Effector memory CD8-positive, alpha-beta T cell (primary cell): ENCODE data around the gene GPC3.
"Not testable (repeated sequence)": the region's sequence is repeated elsewhere in the genome, so short reads cannot be mapped to it uniquely, and the experiment has no call there.

Experiments used
- ATAC-seq: fragments of 150-1000 bp; cut with Tn5 transposase; replicated peaks from 2 replicates; pipeline ENCODE4 v1.10.0; 2021; ENCODE audit warnings: mild to moderate bottlenecking, moderate library complexity
- DNase-seq, 3 experiments: peaks; one replicate each; pipeline ENCODE4 v3.0.0; 2021
- H3K27ac Mint-ChIP-seq, 2 donors: one replicate each; pipeline ENCODE4 v1.8.0; 2022; ENCODE audit warnings: mild to moderate bottlenecking in 2 of 2, mixed read lengths in 2 of 2, moderate library complexity in 2 of 2
- H3K27me3 Mint-ChIP-seq, 2 donors: one replicate each; pipeline ENCODE4 v1.8.0; 2022; ENCODE audit warnings: mixed read lengths in 2 of 2
- H3K36me3 Mint-ChIP-seq: one replicate; pipeline ENCODE4 v1.8.0; 2022; ENCODE audit warnings: mild to moderate bottlenecking, moderate library complexity, mixed read lengths; ENCODE audit not compliant: insufficient read depth
- H3K4me1 Mint-ChIP-seq, 2 donors: one replicate each; pipeline ENCODE4 v1.8.0; 2022; ENCODE audit warnings: low read depth in 2 of 2, mixed read lengths in 2 of 2
- H3K4me3 Mint-ChIP-seq, 2 donors: one replicate each; pipeline ENCODE4 v1.8.0; 2022; ENCODE audit warnings: mild to moderate bottlenecking in 2 of 2, mixed read lengths in 2 of 2, moderate library complexity in 2 of 2
- H3K9me3 Mint-ChIP-seq, 2 donors: one replicate each; pipeline ENCODE4 v1.8.0; 2022; ENCODE audit warnings: mixed read lengths in 2 of 2

GPC3 gene

GRCh38 chrX:134007716-134008115 is 22.3 kb upstream of the GPC3 start:
- ATAC-seq (no peak), DNase-seq (no peak)
- no peaks in the 10 kb centered on the region for H3K9me3 Mint-ChIP-seq
- H3K36me3 Mint-ChIP-seq, result no peaks in the 10 kb centered on the region
- peaks cover 0 to 20% of the 10 kb centered on the region in 2 donors for H3K27me3 Mint-ChIP-seq
- H3K27ac Mint-ChIP-seq, result no peak overlapping the region
- no peak overlapping the region for H3K4me3 Mint-ChIP-seq
- H3K4me1 Mint-ChIP-seq, result no peaks in the 10 kb centered on the region

- no peak for DNase-seq
- no peak overlapping the region for H3K4me3 Mint-ChIP-seq
- no peak overlapping the region for H3K27ac Mint-ChIP-seq
- peaks cover 0 to 21% of the 10 kb centered on the region in 2 donors for H3K27me3 Mint-ChIP-seq
- no peaks in the 10 kb centered on the region for H3K9me3 Mint-ChIP-seq
- no peaks in the 10 kb centered on the region for H3K36me3 Mint-ChIP-seq
- no peak for ATAC-seq
- no peaks in the 10 kb centered on the region for H3K4me1 Mint-ChIP-seq
Observed at GRCh38 chrX:134006484-134007161, 21.2 kb upstream of the GPC3 start.

GRCh38 chrX:134004084-134004483 is 18.7 kb upstream of the GPC3 start:
- Mint-ChIP-seq H3K4me1 (no peaks in the 10 kb centered on the region), H3K4me3 (no peak overlapping the region), H3K27ac (no peak overlapping the region), H3K27me3 (peaks cover 0 to 26% of the 10 kb centered on the region in 2 donors), H3K9me3 (no peaks in the 10 kb centered on the region), H3K36me3 (no peaks in the 10 kb centered on the region)
- DNase-seq, result no peak
- ATAC-seq, result no peak

- Mint-ChIP-seq H3K9me3 (no peaks in the 10 kb centered on the region), H3K36me3 (no peaks in the 10 kb centered on the region), H3K27ac (no peak overlapping the region), H3K4me1 (no peaks in the 10 kb centered on the region), H3K27me3 (peaks cover 0 to 19% of the 10 kb centered on the region in 2 donors), H3K4me3 (no peak overlapping the region)
- ATAC-seq (no peak), DNase-seq (no peak)
Observed at GRCh38 chrX:134002921-134003615, 17.7 kb upstream of the GPC3 start.

- no peaks in the 10 kb centered on the region for H3K36me3 Mint-ChIP-seq
- ATAC-seq (no peak), DNase-seq (no peak)
- peaks cover 9 to 30% of the 10 kb centered on the region in 2 donors for H3K27me3 Mint-ChIP-seq
- no peak overlapping the region for H3K27ac Mint-ChIP-seq
- no peaks in the 10 kb centered on the region for H3K9me3 Mint-ChIP-seq
- H3K4me1 Mint-ChIP-seq, result no peaks in the 10 kb centered on the region
- no peak overlapping the region for H3K4me3 Mint-ChIP-seq
Observed at GRCh38 chrX:134000260-134001245, 15.2 kb upstream of the GPC3 start.

GRCh38 chrX:133999031-133999705 is 13.8 kb upstream of the GPC3 start:
- no peaks in the 10 kb centered on the region for H3K4me1 Mint-ChIP-seq
- ATAC-seq (no peak), DNase-seq (no peak)
- no peaks in the 10 kb centered on the region for H3K9me3 Mint-ChIP-seq
- H3K36me3 Mint-ChIP-seq, result no peaks in the 10 kb centered on the region
- peaks cover 9 to 24% of the 10 kb centered on the region in 2 donors for H3K27me3 Mint-ChIP-seq
- no peak overlapping the region for H3K27ac Mint-ChIP-seq
- no peak overlapping the region for H3K4me3 Mint-ChIP-seq

- H3K27ac Mint-ChIP-seq, result no peak overlapping the region
- no peak overlapping the region for H3K4me3 Mint-ChIP-seq
- no peaks in the 10 kb centered on the region for H3K4me1 Mint-ChIP-seq
- DNase-seq (no peak), ATAC-seq (no peak)
- peaks cover 3% of the 10 kb centered on the region for H3K36me3 Mint-ChIP-seq
- H3K27me3 Mint-ChIP-seq, result peaks cover 9 to 20% of the 10 kb centered on the region in 2 donors
- no peaks in the 10 kb centered on the region for H3K9me3 Mint-ChIP-seq
Observed at GRCh38 chrX:133995759-133996158, 10.4 kb upstream of the GPC3 start.

- no peaks in the 10 kb centered on the region for H3K9me3 Mint-ChIP-seq
- H3K27me3 Mint-ChIP-seq, result peaks cover 9 to 20% of the 10 kb centered on the region in 2 donors
- H3K4me3 Mint-ChIP-seq, result no peak overlapping the region
- no peak for ATAC-seq
- no peak for DNase-seq
- peaks cover 3% of the 10 kb centered on the region for H3K36me3 Mint-ChIP-seq
- no peak overlapping the region for H3K27ac Mint-ChIP-seq
- H3K4me1 Mint-ChIP-seq, result no peaks in the 10 kb centered on the region
Observed at GRCh38 chrX:133994576-133994975, 9.2 kb upstream of the GPC3 start.

- Mint-ChIP-seq H3K27ac (no peak overlapping the region), H3K4me3 (no peak overlapping the region), H3K27me3 (peaks cover 10 to 20% of the 10 kb centered on the region in 2 donors), H3K4me1 (no peaks in the 10 kb centered on the region), H3K9me3 (no peaks in the 10 kb centered on the region), H3K36me3 (peaks cover 3% of the 10 kb centered on the region)
- DNase-seq (no peak), ATAC-seq (no peak)
Observed at GRCh38 chrX:133992882-133993281, 7.5 kb upstream of the GPC3 start.

GRCh38 chrX:133991814-133992213 is 6.4 kb upstream of the GPC3 start:
- Mint-ChIP-seq H3K36me3 (peaks cover 3% of the 10 kb centered on the region), H3K4me1 (no peaks in the 10 kb centered on the region), H3K27ac (no peak overlapping the region), H3K9me3 (no peaks in the 10 kb centered on the region), H3K4me3 (no peak overlapping the region), H3K27me3 (peaks cover 16% of the 10 kb centered on the region in 2 donors)
- ATAC-seq, result no peak
- no peak for DNase-seq

- not testable (repeated sequence) for ATAC-seq, H3K9me3 Mint-ChIP-seq, DNase-seq, H3K4me1 Mint-ChIP-seq, H3K36me3 Mint-ChIP-seq, H3K27ac Mint-ChIP-seq, H3K4me3 Mint-ChIP-seq
- H3K27me3 Mint-ChIP-seq, result peaks cover 11 to 14% of the 10 kb centered on the region in 2 donors
Observed at GRCh38 chrX:133991057-133991456, 5.7 kb upstream of the GPC3 start.

GRCh38 chrX:133989993-133990392 is 4.6 kb upstream of the GPC3 start:
- Mint-ChIP-seq H3K27ac (no peak overlapping the region), H3K4me3 (no peak overlapping the region), H3K9me3 (no peaks in the 10 kb centered on the region), H3K27me3 (peaks cover 11 to 14% of the 10 kb centered on the region in 2 donors), H3K36me3 (peaks cover 3% of the 10 kb centered on the region), H3K4me1 (peaks cover 0 to 2% of the 10 kb centered on the region in 2 donors)
- ATAC-seq, result no peak
- no peak for DNase-seq

- DNase-seq, result no peak
- peaks cover 0 to 2% of the 10 kb centered on the region in 2 donors for H3K4me1 Mint-ChIP-seq
- H3K27me3 Mint-ChIP-seq, result peaks cover 11 to 15% of the 10 kb centered on the region in 2 donors
- H3K27ac Mint-ChIP-seq, result no peak overlapping the region
- ATAC-seq, result no peak
- H3K36me3 Mint-ChIP-seq, result peaks cover 3% of the 10 kb centered on the region
- H3K4me3 Mint-ChIP-seq, result no peak overlapping the region
- no peaks in the 10 kb centered on the region for H3K9me3 Mint-ChIP-seq
Observed at GRCh38 chrX:133989490-133989889, 4.1 kb upstream of the GPC3 start.
